HepG2 (cell line): ENCODE results near the gene ZNF79. TPM values are rescaled to one million over a fixed set of nuclear protein-coding genes. Genes with fewer than 3 reads are reported as not detected.

Experiments
- GABPB1 ChIP-seq: IDR thresholded peaks from 2 replicates; pipeline ENCODE4 v1.6.1; 2016; ENCODE audit warnings: mild to moderate bottlenecking, missing genetic modification reagents, moderate library complexity, missing compliant biosample characterization
- KLF12 ChIP-seq: sonication (generic); formaldehyde crosslinking; IDR thresholded peaks from 2 replicates; pipeline ENCODE4 v1.4.0; 2020; ENCODE audit warnings: missing genetic modification reagents, borderline replicate concordance
- POLR2AphosphoS2 ChIP-seq: IDR thresholded peaks from 2 replicates; pipeline ENCODE4 v1.6.1; 2011; ENCODE audit warnings: low read depth, low read length, improper control_type of control experiment
- RELA ChIP-seq: sonication (generic); formaldehyde crosslinking; IDR thresholded peaks from 2 replicates; pipeline ENCODE4 v1.4.0; 2020; ENCODE audit warnings: missing genetic modification reagents
- SNRNP70 ChIP-seq: fragments of 200-400 bp; formaldehyde crosslinking; IDR thresholded peaks from 2 replicates; pipeline ENCODE4 v1.6.1; 2017; ENCODE audit warnings: mild to moderate bottlenecking, low read depth, low read length, moderate library complexity
- ZNF253 ChIP-seq: sonication (generic); formaldehyde crosslinking; IDR thresholded peaks from 2 replicates; pipeline ENCODE4 v1.8.0; 2022; ENCODE audit warnings: mild to moderate bottlenecking, missing genetic modification reagents, borderline replicate concordance
- ZNF326 ChIP-seq: sonication (generic); formaldehyde crosslinking; IDR thresholded peaks from 2 replicates; pipeline ENCODE4 v1.4.0; 2020; ENCODE audit warnings: missing genetic modification reagents, borderline replicate concordance
- ZNF33A ChIP-seq: sonication (generic); formaldehyde crosslinking; IDR thresholded peaks from 2 replicates; pipeline ENCODE4 v1.5.1; 2020; ENCODE audit warnings: missing genetic modification reagents, mild to moderate bottlenecking, moderate library complexity, borderline replicate concordance
- ZNF367 ChIP-seq: sonication (generic); formaldehyde crosslinking; IDR thresholded peaks from 2 replicates; pipeline ENCODE4 v1.4.0; 2020; ENCODE audit warnings: missing genetic modification reagents, borderline replicate concordance
- ZNF674 ChIP-seq: sonication (generic); formaldehyde crosslinking; IDR thresholded peaks from 2 replicates; pipeline ENCODE4 v1.5.0; 2020; ENCODE audit warnings: low read depth, mild to moderate bottlenecking, missing genetic modification reagents
- ZSCAN12 ChIP-seq: sonication (generic); formaldehyde crosslinking; IDR thresholded peaks from 2 replicates; pipeline ENCODE4 v1.9.0; 2021; ENCODE audit warnings: mild to moderate bottlenecking, missing genetic modification reagents
- polyA plus RNA-seq, 8 experiments: library from polyadenylated mRNA; depleted of rRNA in 3 of 8; stranded (reverse) in 7 of 8; unstranded in 1 of 8; fragments of >200 nt; fragmentation: Illumina TruSeq in 4 of 8; extraction: Trizol in 4 of 8; gene quantifications; 2 replicates each; pipeline versions ENCODE4 v1.2.1 to v1.2.3, GENCODE V29; 2011 to 2016; ENCODE audit warnings: low read depth in 4 of 8, missing spikeins in 1 of 8, mixed read lengths in 1 of 8; ENCODE audit not compliant: insufficient read depth in 1 of 8
- total RNA-seq, 5 experiments: library from RNA; depleted of rRNA; stranded (reverse); fragments of >200 nt; fragmentation: Illumina TruSeq; extraction: Trizol; gene quantifications; 2 replicates each; pipeline ENCODE4 v1.2.3, GENCODE V29; 2016; ENCODE audit warnings: low read depth in 1 of 5
- TF ChIP-seq, protein P1 (sequence below): sonication (generic); formaldehyde crosslinking; IDR thresholded peaks from 2 replicates; pipeline ENCODE4 v1.4.0; 2020; ENCODE audit warnings: missing genetic modification reagents
- TF ChIP-seq, protein P2 (sequence below): IDR thresholded peaks from 2 replicates; pipeline ENCODE4 v1.6.1; 2016; ENCODE audit warnings: low read depth, borderline replicate concordance
- TF ChIP-seq, protein P3 (sequence below): sonication (generic); formaldehyde crosslinking; IDR thresholded peaks from 2 replicates; pipeline ENCODE4 v1.5.1; 2020; ENCODE audit warnings: mild to moderate bottlenecking, missing genetic modification reagents, borderline replicate concordance
- TF ChIP-seq, protein P4 (sequence below): IDR thresholded peaks from 2 replicates; pipeline ENCODE4 v1.6.1; 2016; ENCODE audit warnings: low read depth
- TF ChIP-seq, protein P5 (sequence below): sonication (generic); formaldehyde crosslinking; IDR thresholded peaks from 2 replicates; pipeline ENCODE4 v1.4.0; 2020; ENCODE audit warnings: mild to moderate bottlenecking, missing genetic modification reagents
- TF ChIP-seq, protein P6 (sequence below): sonication (generic); formaldehyde crosslinking; IDR thresholded peaks from 2 replicates; pipeline ENCODE4 v1.4.0; 2020; ENCODE audit warnings: missing genetic modification reagents

Gene ZNF79
- total and polyA plus RNA-seq, 2 of the 13 experiments (the other 11 are each of a cell fraction or from before 2014, with no cell fraction given), result 3.7 to 8.1 TPM

DNA sequence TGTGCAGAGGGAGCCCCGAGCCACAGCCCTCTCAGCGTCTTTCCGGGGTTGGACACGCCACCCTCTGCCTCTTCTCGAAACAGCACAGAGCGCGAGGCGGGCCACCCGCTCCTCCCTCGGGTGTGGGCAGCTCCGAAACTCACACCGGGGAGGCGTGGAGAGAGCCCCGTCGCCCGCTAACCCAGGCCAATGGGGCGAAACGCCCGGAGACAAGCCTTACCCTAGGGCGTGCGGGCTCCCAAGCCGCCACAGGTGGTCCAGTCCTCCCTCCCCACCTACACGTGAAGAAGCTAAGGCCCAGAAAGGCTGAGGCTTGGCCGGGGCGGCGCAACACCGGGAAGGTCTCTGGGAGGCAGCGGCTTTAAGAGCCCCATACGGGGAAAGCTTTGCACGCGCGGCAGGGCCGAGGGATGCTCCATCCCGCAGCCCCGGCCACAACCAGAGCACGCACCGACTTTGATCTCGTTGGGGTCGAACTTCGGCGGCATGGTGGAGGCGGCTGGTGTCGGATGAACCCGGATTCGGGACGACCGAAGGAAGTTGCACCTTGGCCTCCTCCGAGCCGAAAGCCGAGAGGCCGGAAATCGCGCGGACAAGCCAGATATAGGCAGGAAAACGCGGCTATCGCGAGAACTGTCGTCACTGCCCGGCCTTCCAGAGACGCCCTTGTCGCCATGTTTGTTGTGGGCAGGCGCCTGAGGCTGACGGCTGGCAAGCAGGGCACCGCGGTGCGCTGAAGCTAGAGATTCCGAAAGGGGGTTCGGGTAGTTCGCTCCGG, 26.8 kb downstream of the ZNF79 start, which contains the start of the genes LRSAM1 and RPL12 (continued):
- TF ChIP-seq, protein P1, sequence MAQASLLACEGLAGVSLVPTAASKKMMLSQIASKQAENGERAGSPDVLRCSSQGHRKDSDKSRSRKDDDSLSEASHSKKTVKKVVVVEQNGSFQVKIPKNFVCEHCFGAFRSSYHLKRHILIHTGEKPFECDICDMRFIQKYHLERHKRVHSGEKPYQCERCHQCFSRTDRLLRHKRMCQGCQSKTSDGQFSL, result peak; percentile 59; the same call in 1 of the 2 replicates
- peak; percentile 96 for TF ChIP-seq GABPB1 (CRISPR knock-in tag)
- no peak; the same call in none of the 2 replicates for TF ChIP-seq ZSCAN12 (CRISPR knock-in tag)
- TF ChIP-seq, protein P2, sequence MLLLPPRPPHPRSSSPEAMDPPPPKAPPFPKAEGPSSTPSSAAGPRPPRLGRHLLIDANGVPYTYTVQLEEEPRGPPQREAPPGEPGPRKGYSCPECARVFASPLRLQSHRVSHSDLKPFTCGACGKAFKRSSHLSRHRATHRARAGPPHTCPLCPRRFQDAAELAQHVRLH (CRISPR knock-in tag), result peak; percentile 65; the same call in 1 of the 2 replicates
- TF ChIP-seq SNRNP70, result no peak
- no peak for TF ChIP-seq ZNF674 (CRISPR knock-in tag)
- TF ChIP-seq ZNF253, result no peak; the same call in 1 of the 2 replicates
- peak; percentile 77; the same call in 1 of the 2 replicates for TF ChIP-seq ZNF367 (CRISPR knock-in tag)
- TF ChIP-seq RELA (CRISPR knock-in tag), result 0 out of 2 replicates have a peak, but pooled peaks have one; percentile 58
- TF ChIP-seq, protein P3, sequence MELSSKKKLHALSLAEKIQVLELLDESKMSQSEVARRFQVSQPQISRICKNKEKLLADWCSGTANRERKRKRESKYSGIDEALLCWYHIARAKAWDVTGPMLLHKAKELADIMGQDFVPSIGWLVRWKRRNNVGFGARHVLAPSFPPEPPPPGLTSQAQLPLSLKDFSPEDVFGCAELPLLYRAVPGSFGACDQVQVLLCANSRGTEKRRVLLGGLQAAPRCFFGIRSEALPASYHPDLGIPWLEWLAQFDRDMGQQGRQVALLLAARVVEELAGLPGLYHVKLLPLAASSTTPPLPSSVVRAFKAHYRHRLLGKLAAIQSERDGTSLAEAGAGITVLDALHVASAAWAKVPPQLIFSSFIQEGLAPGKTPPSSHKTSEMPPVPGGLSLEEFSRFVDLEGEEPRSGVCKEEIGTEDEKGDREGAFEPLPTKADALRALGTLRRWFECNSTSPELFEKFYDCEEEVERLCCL (CRISPR knock-in tag), result peak; percentile 61; the same call in 1 of the 2 replicates
- peak; percentile 95; the same call in 1 of the 2 replicates for TF ChIP-seq KLF12 (CRISPR knock-in tag)
- TF ChIP-seq, protein P4, sequence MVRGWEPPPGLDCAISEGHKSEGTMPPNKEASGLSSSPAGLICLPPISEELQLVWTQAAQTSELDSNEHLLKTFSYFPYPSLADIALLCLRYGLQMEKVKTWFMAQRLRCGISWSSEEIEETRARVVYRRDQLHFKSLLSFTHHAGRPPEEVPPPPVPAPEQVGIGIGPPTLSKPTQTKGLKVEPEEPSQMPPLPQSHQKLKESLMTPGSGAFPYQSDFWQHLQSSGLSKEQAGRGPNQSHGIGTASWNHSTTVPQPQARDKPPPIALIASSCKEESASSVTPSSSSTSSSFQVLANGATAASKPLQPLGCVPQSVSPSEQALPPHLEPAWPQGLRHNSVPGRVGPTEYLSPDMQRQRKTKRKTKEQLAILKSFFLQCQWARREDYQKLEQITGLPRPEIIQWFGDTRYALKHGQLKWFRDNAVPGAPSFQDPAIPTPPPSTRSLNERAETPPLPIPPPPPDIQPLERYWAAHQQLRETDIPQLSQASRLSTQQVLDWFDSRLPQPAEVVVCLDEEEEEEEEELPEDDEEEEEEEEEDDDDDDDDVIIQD (CRISPR knock-in tag), result peak; percentile 37; the same call in 1 of the 2 replicates
- TF ChIP-seq, protein P5, sequence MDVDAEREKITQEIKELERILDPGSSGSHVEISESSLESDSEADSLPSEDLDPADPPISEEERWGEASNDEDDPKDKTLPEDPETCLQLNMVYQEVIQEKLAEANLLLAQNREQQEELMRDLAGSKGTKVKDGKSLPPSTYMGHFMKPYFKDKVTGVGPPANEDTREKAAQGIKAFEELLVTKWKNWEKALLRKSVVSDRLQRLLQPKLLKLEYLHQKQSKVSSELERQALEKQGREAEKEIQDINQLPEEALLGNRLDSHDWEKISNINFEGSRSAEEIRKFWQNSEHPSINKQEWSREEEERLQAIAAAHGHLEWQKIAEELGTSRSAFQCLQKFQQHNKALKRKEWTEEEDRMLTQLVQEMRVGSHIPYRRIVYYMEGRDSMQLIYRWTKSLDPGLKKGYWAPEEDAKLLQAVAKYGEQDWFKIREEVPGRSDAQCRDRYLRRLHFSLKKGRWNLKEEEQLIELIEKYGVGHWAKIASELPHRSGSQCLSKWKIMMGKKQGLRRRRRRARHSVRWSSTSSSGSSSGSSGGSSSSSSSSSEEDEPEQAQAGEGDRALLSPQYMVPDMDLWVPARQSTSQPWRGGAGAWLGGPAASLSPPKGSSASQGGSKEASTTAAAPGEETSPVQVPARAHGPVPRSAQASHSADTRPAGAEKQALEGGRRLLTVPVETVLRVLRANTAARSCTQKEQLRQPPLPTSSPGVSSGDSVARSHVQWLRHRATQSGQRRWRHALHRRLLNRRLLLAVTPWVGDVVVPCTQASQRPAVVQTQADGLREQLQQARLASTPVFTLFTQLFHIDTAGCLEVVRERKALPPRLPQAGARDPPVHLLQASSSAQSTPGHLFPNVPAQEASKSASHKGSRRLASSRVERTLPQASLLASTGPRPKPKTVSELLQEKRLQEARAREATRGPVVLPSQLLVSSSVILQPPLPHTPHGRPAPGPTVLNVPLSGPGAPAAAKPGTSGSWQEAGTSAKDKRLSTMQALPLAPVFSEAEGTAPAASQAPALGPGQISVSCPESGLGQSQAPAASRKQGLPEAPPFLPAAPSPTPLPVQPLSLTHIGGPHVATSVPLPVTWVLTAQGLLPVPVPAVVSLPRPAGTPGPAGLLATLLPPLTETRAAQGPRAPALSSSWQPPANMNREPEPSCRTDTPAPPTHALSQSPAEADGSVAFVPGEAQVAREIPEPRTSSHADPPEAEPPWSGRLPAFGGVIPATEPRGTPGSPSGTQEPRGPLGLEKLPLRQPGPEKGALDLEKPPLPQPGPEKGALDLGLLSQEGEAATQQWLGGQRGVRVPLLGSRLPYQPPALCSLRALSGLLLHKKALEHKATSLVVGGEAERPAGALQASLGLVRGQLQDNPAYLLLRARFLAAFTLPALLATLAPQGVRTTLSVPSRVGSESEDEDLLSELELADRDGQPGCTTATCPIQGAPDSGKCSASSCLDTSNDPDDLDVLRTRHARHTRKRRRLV, result peak; percentile 44; the same call in 1 of the 2 replicates
- TF ChIP-seq, protein P6, sequence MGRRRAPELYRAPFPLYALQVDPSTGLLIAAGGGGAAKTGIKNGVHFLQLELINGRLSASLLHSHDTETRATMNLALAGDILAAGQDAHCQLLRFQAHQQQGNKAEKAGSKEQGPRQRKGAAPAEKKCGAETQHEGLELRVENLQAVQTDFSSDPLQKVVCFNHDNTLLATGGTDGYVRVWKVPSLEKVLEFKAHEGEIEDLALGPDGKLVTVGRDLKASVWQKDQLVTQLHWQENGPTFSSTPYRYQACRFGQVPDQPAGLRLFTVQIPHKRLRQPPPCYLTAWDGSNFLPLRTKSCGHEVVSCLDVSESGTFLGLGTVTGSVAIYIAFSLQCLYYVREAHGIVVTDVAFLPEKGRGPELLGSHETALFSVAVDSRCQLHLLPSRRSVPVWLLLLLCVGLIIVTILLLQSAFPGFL (CRISPR knock-in tag), result no peak
- peak; percentile 88; the same call in 1 of the 2 replicates for TF ChIP-seq POLR2AphosphoS2
- no peak for TF ChIP-seq ZNF33A (CRISPR knock-in tag)
- TF ChIP-seq ZNF326 (CRISPR knock-in tag), result no peak
